GM18511 (cell line): ENCODE results near the gene PRRG2.

Experiments used
- ATAC-seq: cut with Tn5 transposase; IDR thresholded peaks from one replicate; pipeline ENCODE4 v1.9.1; 2021; ENCODE audit warnings: mild to moderate bottlenecking, moderate library complexity; ENCODE audit not compliant: unreplicated experiment

The PRRG2 gene

GRCh38 chr19:49636233-49636932 lies 55.3 kb downstream of the PRRG2 start:
- no peak for ATAC-seq

DNA sequence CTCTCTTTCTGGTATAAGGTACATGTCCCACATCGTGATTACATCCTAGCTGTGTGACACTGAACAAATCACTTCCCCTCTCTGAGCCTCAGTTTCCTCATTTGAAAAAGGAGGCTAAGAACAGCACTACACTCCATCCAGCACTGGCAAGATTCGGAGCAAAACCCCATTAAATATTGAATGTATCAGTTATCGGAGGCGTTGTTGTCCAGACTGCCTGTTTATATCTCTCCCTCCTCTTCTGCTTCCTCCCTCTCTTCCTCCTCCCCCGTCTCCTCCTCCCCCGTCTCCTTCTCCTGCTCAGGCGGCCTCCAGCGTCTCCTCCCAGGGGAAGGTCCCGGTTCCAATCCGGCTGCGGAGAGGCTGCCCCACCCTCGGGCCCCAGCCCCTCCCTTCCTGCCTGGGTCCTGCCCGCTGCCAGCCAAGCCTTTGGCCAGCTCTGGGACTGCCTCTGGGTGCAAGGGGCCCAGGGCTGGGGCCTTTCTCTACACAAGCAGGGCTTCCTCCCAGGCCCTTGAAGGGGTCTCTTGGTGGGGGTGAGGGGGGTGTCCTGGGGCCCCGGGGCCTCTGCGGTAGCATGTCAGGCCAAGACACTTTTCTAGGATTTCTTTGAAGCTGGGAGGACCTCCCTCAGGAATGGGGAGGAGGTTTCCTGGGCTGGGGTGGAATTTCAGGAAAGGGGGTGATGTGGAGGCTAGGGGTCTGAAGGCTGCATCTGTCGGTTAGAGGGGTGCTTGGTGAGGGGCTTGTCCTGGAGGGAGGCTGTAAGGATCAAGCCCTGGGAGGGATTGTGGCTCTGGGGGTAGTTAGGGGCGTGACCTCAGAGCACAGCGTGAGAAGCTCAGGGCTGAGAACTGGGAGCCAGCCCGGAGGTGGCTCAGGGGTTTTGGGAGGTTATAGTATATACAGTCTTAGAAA lies 57.0 kb downstream of the PRRG2 start:
- no peak for ATAC-seq

DNA sequence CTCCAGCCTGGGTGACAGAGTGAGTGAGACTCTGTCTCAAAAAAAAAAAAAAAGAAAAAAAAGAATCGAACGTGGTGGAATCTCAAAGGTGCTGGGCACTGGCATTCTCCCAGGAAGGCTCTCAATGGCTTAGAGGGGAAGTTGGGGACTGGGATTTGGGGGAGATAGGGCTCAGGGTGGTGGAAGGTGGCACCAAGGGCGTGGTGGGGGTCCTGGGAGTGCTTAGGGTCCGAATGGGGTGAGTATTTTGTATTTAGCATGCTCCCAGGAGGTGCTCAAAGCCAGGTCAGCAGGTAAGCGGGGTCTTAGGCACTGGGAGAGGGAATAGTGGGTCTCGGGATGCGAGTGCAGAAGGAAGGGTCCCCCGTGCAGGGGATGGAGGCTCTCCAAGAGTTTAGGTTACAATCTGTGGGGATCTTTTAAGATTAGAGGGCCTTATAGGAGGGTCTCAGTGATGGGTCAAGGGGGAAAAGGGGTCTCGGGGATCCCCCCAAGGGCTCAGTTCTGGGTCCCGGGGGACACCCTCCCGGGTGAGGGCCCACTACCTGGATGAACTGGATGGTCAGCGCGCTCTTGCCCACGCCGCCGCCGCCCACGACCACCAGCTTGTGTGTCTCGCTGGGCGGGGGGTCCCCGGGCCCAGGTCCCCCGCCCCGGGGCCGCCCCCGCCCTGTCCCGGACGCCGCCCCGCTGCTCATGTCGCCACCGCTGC lies 58.4 kb downstream of the PRRG2 start:
- ATAC-seq = no peak

DNA sequence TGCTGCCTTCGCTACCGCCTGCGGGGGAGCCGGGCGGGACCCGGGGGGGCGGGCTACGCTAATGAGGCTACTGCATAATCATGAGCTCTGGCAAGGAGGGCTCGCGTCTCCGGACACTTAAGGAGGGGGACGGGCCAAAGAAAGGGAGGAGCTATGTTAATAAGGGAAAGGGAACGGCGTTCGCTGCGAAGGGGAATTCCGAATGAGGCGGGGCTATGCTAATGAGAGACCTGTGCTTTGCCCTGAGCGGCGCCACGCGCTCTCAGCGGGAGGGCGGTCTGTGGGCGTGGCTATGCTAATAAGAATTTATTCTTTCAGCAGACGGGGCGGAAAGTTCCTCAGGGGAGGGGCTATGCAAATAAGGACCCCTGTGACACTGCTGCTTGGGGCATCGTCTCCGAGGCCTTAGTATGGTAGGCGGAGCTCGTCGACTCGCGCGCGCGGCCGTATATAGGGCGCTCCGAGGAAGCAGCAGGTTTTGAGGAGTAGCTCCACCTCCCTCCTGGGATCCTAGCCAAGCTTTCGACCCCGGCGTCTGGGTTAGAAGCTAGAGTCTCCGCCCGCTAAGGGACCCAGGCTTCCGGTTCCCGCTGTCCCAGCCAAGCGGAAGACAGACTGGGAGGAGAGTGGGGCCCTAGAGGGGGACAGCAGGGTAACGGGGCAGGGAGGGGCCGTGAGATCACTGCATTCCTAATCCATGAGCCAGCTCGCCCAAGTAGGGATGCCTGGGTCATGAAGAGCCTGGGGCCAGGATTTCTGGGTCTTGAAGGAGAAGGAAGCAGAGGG lies 59.2 kb downstream of the PRRG2 start, which contains the start of gene RRAS:
Gene RRAS (minus strand): TSS at position 31 of the 786 bp plus-strand sequence. CDS start 45 bp downstream, outside the sequence.
- peak; percentile 59 for ATAC-seq
